HG02973 (cell line): ENCODE results near the gene BMPR1A.
"Not testable (repeated sequence)": the region's sequence is repeated elsewhere in the genome, so short reads cannot be mapped to it uniquely, and the experiment has no call there.

Experiments
- ATAC-seq: cut with Tn5 transposase; IDR thresholded peaks from one replicate; pipeline ENCODE4 v1.9.1; 2021; ENCODE audit warnings: moderate library complexity; ENCODE audit not compliant: unreplicated experiment

The BMPR1A gene

GRCh38 chr10:86728056-86728455 is 28.4 kb upstream of the BMPR1A start:
- ATAC-seq: no peak

- ATAC-seq: no peak
These were observed 26.7 kb upstream of the BMPR1A start for GRCh38 chr10:86729677-86730076.

GRCh38 chr10:86730227-86730626 is 26.2 kb upstream of the BMPR1A start:
- no peak for ATAC-seq

- no peak for ATAC-seq
These were observed 23.6 kb upstream of the BMPR1A start for GRCh38 chr10:86732771-86733170.

GRCh38 chr10:86733260-86733671 is 23.2 kb upstream of the BMPR1A start:
- ATAC-seq: no peak

GRCh38 chr10:86734207-86734988 is 22.0 kb upstream of the BMPR1A start:
- ATAC-seq: no peak

GRCh38 chr10:86735278-86735677 is 21.1 kb upstream of the BMPR1A start:
- not testable (repeated sequence) for ATAC-seq

- ATAC-seq: no peak
These were observed 14.2 kb upstream of the BMPR1A start for GRCh38 chr10:86742230-86742629.

GRCh38 chr10:86744067-86744725 is 12.2 kb upstream of the BMPR1A start:
- no peak for ATAC-seq

- no peak for ATAC-seq
These were observed 8.4 kb upstream of the BMPR1A start for GRCh38 chr10:86747796-86748581.

- ATAC-seq: no peak
These were observed 6.6 kb upstream of the BMPR1A start for GRCh38 chr10:86749854-86750253.

GRCh38 chr10:86751477-86751876 is 4.9 kb upstream of the BMPR1A start:
- ATAC-seq: no peak

- ATAC-seq: no peak
These were observed 4.1 kb upstream of the BMPR1A start for GRCh38 chr10:86752311-86752710.

- ATAC-seq: peak; percentile 26
These were observed 3.4 kb upstream of the BMPR1A start for GRCh38 chr10:86753051-86753450.

GRCh38 chr10:86753638-86754434 is 2.6 kb upstream of the BMPR1A start:
- no peak for ATAC-seq

GRCh38 chr10:86755454-86755739 is 1.0 kb upstream of the BMPR1A start:
- no peak for ATAC-seq

- peak; percentile 68 for ATAC-seq
These were observed 494 bp upstream of the BMPR1A start for GRCh38 chr10:86755740-86756510.

GRCh38 chr10:86757113-86757972 is 924 bp downstream of the BMPR1A start:
- peak; percentile 4 for ATAC-seq
